Nephron progenitor cell (in vitro differentiated cells): ENCODE data around the gene ATP23.

Experiments used
- DNase-seq: peaks from one replicate; pipeline ENCODE4 v3.0.0; 2021
- H3K27ac Mint-ChIP-seq: 2 replicates; pipeline ENCODE4 v1.8.0; 2021; ENCODE audit warnings: mild to moderate bottlenecking, moderate library complexity, mixed read lengths
- H3K27me3 Mint-ChIP-seq: 2 replicates; pipeline ENCODE4 v1.8.0; 2021; ENCODE audit warnings: mild to moderate bottlenecking, low read depth, mixed read lengths; ENCODE audit not compliant: poor library complexity
- H3K36me3 Mint-ChIP-seq: 2 replicates; pipeline ENCODE4 v1.8.0; 2021; ENCODE audit warnings: low read depth, mixed read lengths
- H3K4me1 Mint-ChIP-seq: 2 replicates; pipeline ENCODE4 v1.8.0; 2021; ENCODE audit warnings: mixed read lengths
- H3K4me3 Mint-ChIP-seq: 2 replicates; pipeline ENCODE4 v1.8.0; 2021; ENCODE audit warnings: mild to moderate bottlenecking, moderate library complexity, mixed read lengths
- H3K9me3 Mint-ChIP-seq: 2 replicates; pipeline ENCODE4 v1.8.0; 2021; ENCODE audit warnings: mild to moderate bottlenecking, moderate library complexity, mixed read lengths
- TF ChIP-seq, protein P1 (sequence below): fragments of 200-600 bp; sonication (generic); IDR thresholded peaks from 2 replicates; pipeline ENCODE4 v1.5.0; 2021; ENCODE audit warnings: antibody characterized with exemption

Gene ATP23

DNA sequence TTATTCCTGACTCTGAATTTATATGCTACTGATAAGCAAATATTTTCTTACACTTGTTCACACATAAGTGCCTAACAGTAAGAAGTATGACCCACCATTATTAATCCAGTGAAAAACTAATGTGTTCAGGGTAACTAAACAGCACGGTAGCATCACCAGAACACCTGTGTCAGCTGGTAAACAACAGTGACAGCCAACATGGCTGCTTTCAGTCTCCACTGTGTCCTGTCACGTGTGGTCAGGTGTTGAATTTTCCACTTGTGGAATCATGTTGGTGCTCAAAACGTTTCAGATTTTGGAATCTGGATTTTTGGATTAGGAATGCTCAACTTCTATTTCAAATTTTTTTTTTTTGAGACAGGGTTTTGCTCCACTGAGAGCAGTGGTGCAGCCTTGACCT lies 14.3 kb upstream of the ATP23 start:
- Mint-ChIP-seq H3K27me3 (peaks cover 2% of the 10 kb centered on the region), H3K9me3 (peaks cover 11% of the 10 kb centered on the region), H3K27ac (no peak overlapping the region), H3K4me1 (no peaks in the 10 kb centered on the region), H3K4me3 (no peak overlapping the region), H3K36me3 (peaks cover 8% of the 10 kb centered on the region)
- TF ChIP-seq, protein P1, sequence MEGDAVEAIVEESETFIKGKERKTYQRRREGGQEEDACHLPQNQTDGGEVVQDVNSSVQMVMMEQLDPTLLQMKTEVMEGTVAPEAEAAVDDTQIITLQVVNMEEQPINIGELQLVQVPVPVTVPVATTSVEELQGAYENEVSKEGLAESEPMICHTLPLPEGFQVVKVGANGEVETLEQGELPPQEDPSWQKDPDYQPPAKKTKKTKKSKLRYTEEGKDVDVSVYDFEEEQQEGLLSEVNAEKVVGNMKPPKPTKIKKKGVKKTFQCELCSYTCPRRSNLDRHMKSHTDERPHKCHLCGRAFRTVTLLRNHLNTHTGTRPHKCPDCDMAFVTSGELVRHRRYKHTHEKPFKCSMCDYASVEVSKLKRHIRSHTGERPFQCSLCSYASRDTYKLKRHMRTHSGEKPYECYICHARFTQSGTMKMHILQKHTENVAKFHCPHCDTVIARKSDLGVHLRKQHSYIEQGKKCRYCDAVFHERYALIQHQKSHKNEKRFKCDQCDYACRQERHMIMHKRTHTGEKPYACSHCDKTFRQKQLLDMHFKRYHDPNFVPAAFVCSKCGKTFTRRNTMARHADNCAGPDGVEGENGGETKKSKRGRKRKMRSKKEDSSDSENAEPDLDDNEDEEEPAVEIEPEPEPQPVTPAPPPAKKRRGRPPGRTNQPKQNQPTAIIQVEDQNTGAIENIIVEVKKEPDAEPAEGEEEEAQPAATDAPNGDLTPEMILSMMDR: no peak
- DNase-seq: no peak

DNA sequence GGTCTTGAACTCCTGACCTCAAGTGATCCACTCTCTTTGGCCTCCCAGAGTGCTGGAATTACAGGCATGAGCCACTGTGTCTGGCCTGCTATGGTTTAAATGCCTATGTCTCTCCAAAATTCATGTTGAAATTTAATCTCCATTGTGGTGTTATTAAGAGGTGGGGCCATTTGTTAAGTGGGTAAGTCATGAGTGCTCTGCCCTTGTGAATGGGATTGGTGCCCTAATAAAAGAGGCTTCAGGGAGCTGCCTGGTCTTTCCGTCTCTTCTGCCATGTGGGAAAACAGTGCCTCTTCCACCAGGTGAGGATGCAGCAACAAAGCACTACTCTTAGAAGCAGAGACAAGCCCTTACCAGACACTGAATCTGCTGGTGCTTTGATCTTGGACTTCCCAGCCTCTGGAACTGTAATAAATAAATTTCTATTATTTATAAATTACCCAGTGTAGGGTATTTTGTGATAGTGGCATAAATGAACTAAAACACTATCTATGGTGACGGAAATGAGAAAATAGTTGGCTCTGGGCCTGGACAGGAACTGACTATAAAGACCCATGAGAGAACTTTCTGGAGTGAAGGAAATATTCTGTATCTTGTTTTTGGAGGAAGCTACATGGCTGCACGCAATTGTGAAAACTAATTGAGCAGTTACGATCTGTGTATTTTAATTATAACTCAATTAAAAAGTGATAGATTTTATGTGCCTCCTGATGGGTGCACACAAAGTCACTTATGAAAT lies 12.1 kb upstream of the ATP23 start:
- H3K27ac Mint-ChIP-seq: no peak overlapping the region
- peaks cover 17% of the 10 kb centered on the region for H3K27me3 Mint-ChIP-seq
- peaks cover 5% of the 10 kb centered on the region for H3K9me3 Mint-ChIP-seq
- H3K36me3 Mint-ChIP-seq: peaks cover 26% of the 10 kb centered on the region
- no peaks in the 10 kb centered on the region for H3K4me1 Mint-ChIP-seq
- TF ChIP-seq, protein P1: no peak
- H3K4me3 Mint-ChIP-seq: no peak overlapping the region
- DNase-seq: no peak

DNA sequence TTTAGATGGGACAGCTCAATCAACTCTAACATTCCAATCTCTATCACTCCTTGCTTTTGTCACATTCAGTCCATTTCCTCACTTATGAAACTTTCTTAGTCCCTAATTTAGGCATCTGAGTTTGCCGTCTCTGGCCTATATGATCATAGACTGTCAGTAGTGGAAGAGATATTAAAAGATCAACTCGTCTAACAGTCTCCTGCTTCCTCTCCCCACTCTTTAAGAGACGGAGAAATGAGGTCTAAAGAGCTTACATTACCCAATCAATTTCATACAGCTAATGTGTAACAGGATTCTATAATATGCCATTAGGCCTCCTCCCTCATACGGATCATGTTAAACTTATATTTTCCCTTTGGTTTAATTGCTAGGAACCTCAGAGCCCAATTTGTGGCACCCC lies 6.5 kb upstream of the ATP23 start:
- no peak for DNase-seq
- peak overlapping the region; percentile 95 for H3K4me3 Mint-ChIP-seq

DNA sequence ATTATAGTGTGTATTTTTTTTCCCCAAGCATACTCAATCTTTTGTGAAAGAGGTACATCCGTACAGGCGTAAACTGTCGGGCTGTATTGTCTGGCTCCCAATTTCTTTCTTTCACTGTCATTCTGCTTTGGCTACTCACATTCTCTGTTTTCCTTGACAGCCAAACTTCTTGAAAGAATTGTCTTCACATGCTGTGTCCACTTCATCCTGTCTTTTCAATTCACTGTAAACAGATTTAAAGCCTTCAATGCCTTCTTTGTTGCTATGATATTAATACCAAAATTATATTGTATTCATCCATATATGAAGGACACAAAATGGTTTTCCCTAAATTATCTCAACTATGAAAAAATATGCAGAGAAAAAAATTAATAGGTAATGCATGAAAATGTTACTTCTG lies 6.0 kb upstream of the ATP23 start:
- peaks cover 12% of the 10 kb centered on the region for H3K9me3 Mint-ChIP-seq
- H3K4me1 Mint-ChIP-seq: peaks cover 24% of the 10 kb centered on the region
- DNase-seq: no peak
- TF ChIP-seq, protein P1: no peak
- peak overlapping the region; percentile 95 for H3K4me3 Mint-ChIP-seq
- peaks cover 33% of the 10 kb centered on the region for H3K36me3 Mint-ChIP-seq
- H3K27me3 Mint-ChIP-seq: peaks cover 41% of the 10 kb centered on the region
- H3K27ac Mint-ChIP-seq: no peak overlapping the region

More for the DNA sequence above, 6.5 kb upstream of the ATP23 start:
- H3K27me3 Mint-ChIP-seq: peaks cover 41% of the 10 kb centered on the region
- H3K9me3 Mint-ChIP-seq: peaks cover 12% of the 10 kb centered on the region
- no peak overlapping the region for H3K27ac Mint-ChIP-seq
- peaks cover 33% of the 10 kb centered on the region for H3K36me3 Mint-ChIP-seq
- TF ChIP-seq, protein P1: no peak
- H3K4me1 Mint-ChIP-seq: peaks cover 23% of the 10 kb centered on the region

DNA sequence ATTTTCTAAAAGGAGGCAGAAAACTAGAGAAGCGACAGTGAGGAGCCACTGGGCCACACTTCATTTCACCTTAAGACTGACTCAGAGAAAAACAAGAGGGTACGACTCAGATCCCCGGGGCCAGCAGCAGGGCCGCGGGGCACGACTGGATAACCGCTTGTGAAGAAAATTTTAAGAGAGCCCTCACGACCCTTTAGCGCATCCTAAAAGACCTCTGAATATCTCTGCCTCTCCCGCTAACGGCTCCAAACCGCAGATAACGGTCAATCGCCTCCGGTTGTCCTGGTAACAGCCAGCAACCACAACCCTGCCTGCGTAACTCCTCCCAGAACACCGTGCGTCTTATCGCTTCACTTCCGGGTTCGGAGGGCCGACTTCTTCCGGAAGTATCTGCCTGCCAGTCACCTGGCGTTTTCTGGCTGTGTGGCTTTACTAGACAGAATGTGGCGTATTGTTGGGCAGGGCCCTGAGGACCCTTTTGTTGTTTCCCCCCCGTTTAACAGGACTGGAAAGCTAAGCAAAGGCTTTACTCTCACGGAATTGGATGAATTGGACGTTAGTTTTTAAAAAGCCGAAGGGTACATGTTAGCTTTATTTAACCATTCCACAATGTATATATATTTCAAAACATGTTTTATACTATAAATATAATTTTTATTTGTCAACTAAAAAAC lies 5.4 kb upstream of the ATP23 start:
- Mint-ChIP-seq H3K27me3 (peaks cover 44% of the 10 kb centered on the region), H3K36me3 (peaks cover 33% of the 10 kb centered on the region), H3K27ac (peak overlapping the region; percentile 87), H3K9me3 (peaks cover 12% of the 10 kb centered on the region), H3K4me3 (peak overlapping the region; percentile 95), H3K4me1 (peaks cover 31% of the 10 kb centered on the region)
- peak; percentile 79 for DNase-seq
- TF ChIP-seq, protein P1: no peak

DNA sequence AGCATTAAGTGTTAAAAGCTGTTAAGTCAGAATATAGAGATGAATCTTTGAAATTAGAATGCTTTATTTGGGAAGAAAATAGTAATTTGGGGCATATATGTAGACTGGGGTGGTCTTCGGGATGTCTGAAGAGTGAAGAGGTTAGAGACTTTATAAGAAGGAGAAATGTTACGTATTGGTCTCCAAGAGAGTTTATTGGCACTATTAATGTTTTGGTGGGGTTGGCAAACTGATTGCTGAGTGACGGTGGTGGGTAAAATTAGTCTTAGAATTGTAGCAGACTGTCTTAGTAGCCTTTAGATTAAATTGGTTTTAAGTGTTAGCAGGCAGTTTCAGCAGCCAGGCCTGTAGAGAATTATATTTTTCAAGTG lies 4.9 kb upstream of the ATP23 start:
- Mint-ChIP-seq H3K4me1 (peaks cover 33% of the 10 kb centered on the region), H3K4me3 (peak overlapping the region; percentile 95), H3K27ac (no peak overlapping the region), H3K27me3 (peaks cover 44% of the 10 kb centered on the region), H3K36me3 (peaks cover 31% of the 10 kb centered on the region), H3K9me3 (peaks cover 12% of the 10 kb centered on the region)
- DNase-seq: no peak
- TF ChIP-seq, protein P1: no peak
